Measurements from ENCODE around the gene HSPB6. TPM values are rescaled to one million over a fixed set of nuclear protein-coding genes. Genes with fewer than 3 reads are reported as not detected.
"Not testable (repeated sequence)": the region's sequence is repeated elsewhere in the genome, so short reads cannot be mapped to it uniquely, and the experiment has no call there.

Gene HSPB6
- total RNA-seq, 1 experiment from 2014 or later: 2.7 TPM

DNA sequence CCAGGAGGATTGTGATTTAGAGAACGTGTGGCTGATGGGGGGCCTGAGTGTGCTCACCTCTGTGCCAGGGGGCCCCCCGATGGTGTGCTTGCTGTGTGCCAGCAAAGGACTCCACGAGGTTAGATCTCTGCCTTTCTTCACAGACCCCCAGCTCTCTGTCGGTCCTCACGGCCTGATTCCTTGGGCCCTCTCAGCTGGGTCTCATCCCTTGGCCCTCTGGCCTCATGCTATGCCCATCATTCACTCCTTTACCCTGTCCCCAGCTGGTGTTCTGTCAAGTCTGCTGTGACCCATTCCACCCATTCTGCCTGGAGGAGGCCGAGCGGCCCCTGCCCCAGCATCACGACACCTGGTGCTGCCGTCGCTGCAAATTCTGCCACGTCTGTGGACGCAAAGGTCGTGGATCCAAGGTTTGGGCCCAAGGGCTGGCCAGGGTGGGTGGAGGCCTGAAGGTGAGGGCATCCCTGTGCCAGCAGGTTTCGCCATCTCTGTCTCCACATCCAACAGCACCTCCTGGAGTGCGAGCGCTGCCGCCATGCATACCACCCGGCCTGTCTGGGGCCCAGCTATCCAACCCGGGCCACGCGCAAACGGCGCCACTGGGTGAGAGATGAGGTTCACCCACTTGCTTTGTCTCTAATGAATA is 31.5 kb downstream of the HSPB6 start:
- DNase-seq: no peak
- Histone ChIP-seq H3K36me3 (ENCODE audit: low read depth) (no peaks in the 10 kb centered on the region; the same call in 1 of the 2 replicates), H3K4me1 (replicated peaks; ENCODE audit: insufficient read depth) (no peaks in the 10 kb centered on the region), H4K20me1 (ENCODE audit: insufficient read depth) (no peaks in the 10 kb centered on the region), H3K9me2 (ENCODE audit: insufficient read depth) (no peaks in the 10 kb centered on the region), H3K4me2 (no peak overlapping the region), H3K9me3 (ENCODE audit: insufficient read depth, low read depth) (no peaks in the 10 kb centered on the region), H3K4me3 (no peak overlapping the region), H3K27me3 (ENCODE audit: insufficient read depth, low read depth) (no peaks in the 10 kb centered on the region), H3F3A (ENCODE audit: insufficient read depth, low read depth) (no peaks in the 10 kb centered on the region), H2AFZ (no peak overlapping the region), H3K79me2 (ENCODE audit: low read depth) (no peaks in the 10 kb centered on the region), H3K27ac (no peak overlapping the region)
- ChIA-PET CTCF (no interaction called here), POLR2A (ENCODE audit: unreplicated experiment) (no interaction called here)
- intact Hi-C loops (cut with micrococcal nuclease; ENCODE audit: unreplicated experiment): no loop called here
- no TSS peak for BruUV-seq (replicated peaks)
- no peak for TF ChIP-seq EZH2 (IDR thresholded peaks at IDR 0.05; ENCODE audit: low read depth)
- TF ChIP-seq, protein P1, sequence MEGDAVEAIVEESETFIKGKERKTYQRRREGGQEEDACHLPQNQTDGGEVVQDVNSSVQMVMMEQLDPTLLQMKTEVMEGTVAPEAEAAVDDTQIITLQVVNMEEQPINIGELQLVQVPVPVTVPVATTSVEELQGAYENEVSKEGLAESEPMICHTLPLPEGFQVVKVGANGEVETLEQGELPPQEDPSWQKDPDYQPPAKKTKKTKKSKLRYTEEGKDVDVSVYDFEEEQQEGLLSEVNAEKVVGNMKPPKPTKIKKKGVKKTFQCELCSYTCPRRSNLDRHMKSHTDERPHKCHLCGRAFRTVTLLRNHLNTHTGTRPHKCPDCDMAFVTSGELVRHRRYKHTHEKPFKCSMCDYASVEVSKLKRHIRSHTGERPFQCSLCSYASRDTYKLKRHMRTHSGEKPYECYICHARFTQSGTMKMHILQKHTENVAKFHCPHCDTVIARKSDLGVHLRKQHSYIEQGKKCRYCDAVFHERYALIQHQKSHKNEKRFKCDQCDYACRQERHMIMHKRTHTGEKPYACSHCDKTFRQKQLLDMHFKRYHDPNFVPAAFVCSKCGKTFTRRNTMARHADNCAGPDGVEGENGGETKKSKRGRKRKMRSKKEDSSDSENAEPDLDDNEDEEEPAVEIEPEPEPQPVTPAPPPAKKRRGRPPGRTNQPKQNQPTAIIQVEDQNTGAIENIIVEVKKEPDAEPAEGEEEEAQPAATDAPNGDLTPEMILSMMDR (conservative IDR thresholded peaks at IDR 0.05): no peak

DNA sequence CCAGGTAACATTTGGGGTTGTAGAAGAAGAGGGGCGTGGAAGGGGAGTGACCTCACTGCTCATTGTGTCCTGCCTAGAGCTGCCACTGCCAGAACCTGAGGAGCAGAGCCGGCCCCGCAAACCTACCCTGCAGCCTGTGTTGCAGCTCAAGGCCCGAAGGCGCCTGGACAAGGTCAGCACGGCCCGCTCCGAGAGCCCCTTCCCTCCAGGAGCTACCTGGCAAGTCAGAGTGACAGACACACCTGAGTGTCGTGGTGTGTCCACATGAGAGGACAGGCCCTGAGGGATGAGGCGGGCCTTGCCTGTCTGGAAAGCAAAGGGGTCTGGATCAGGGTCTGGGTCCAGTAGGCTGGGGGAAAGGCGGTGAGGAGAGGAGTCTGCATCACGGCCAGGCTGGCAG is 32.3 kb downstream of the HSPB6 start:
- Histone ChIP-seq H3K9me3 (ENCODE audit: insufficient read depth, low read depth) (no peaks in the 10 kb centered on the region), H3K4me1 (replicated peaks; ENCODE audit: insufficient read depth) (no peaks in the 10 kb centered on the region), H3K9me2 (ENCODE audit: insufficient read depth) (no peaks in the 10 kb centered on the region), H3K36me3 (ENCODE audit: low read depth) (no peaks in the 10 kb centered on the region; the same call in 1 of the 2 replicates), H3F3A (ENCODE audit: insufficient read depth, low read depth) (no peaks in the 10 kb centered on the region), H3K79me2 (ENCODE audit: low read depth) (peaks cover 7% of the 10 kb centered on the region), H3K4me2 (no peak overlapping the region), H2AFZ (no peak overlapping the region), H4K20me1 (ENCODE audit: insufficient read depth) (peaks cover 4% of the 10 kb centered on the region; the same call in 1 of the 2 replicates), H3K4me3 (no peak overlapping the region), H3K27ac (no peak overlapping the region), H3K27me3 (ENCODE audit: insufficient read depth, low read depth) (no peaks in the 10 kb centered on the region)
- no TSS peak for BruUV-seq (replicated peaks)
- DNase-seq: no peak
- no peak for TF ChIP-seq EZH2 (IDR thresholded peaks at IDR 0.05; ENCODE audit: low read depth)
- TF ChIP-seq, protein P1 (conservative IDR thresholded peaks at IDR 0.05): no peak
- CTCF ChIA-PET: no interaction called here
- intact Hi-C loops (cut with micrococcal nuclease; ENCODE audit: unreplicated experiment): no loop called here
- POLR2A ChIA-PET (ENCODE audit: unreplicated experiment): no interaction called here

DNA sequence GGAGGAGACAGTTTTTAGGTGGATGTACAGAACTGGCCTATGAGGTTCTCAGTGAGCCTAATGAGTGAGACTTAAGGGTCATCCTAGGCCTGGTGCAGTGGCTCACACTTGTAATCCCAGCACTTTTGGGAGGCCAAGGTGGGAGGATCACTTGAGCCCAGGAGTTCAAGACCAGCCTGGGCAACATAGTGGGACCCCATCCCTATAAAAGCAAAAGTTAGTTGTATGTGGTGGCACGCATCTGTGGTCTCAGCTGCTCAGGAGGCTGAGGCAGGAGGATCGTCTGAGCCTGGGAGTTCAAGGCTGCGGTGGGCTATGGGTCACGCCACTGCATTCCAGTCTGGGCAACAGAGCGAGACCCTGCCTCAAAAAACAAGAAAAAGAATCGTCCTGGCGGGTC is 32.7 kb downstream of the HSPB6 start:
- H3F3A ChIP-seq (ENCODE audit: insufficient read depth, low read depth); H3K27me3 ChIP-seq (ENCODE audit: insufficient read depth, low read depth); H2AFZ ChIP-seq; POLR2A ChIA-PET (ENCODE audit: unreplicated experiment); H4K20me1 ChIP-seq (ENCODE audit: insufficient read depth); DNase-seq; intact Hi-C loops (cut with micrococcal nuclease; ENCODE audit: unreplicated experiment); H3K4me1 ChIP-seq (replicated peaks; ENCODE audit: insufficient read depth); H3K9me3 ChIP-seq (ENCODE audit: insufficient read depth, low read depth); H3K9me2 ChIP-seq (ENCODE audit: insufficient read depth); H3K4me3 ChIP-seq; H3K27ac ChIP-seq; H3K36me3 ChIP-seq (ENCODE audit: low read depth); H3K4me2 ChIP-seq; CTCF ChIA-PET; BruUV-seq (replicated peaks): not testable (repeated sequence)
- peaks cover 12% of the 10 kb centered on the region for H3K79me2 ChIP-seq (ENCODE audit: low read depth)

GRCh38 chr19:35723671-35724070 is 33.2 kb downstream of the HSPB6 start:
- H3K36me3 ChIP-seq (ENCODE audit: low read depth): no peaks in the 10 kb centered on the region
- ChIA-PET CTCF (no interaction called here), POLR2A (ENCODE audit: unreplicated experiment) (interaction anchor here (0.6 kb wide), 1 partner anchor 159 kb away, joined by 3 read pairs; no protein-coding TSS in a partner anchor)

More at GRCh38 chr19:35723671-35724070, 33.2 kb downstream of the HSPB6 start:
- DNase-seq: no peak
- Histone ChIP-seq H3K4me3 (no peak overlapping the region), H3K9me2 (ENCODE audit: insufficient read depth) (no peaks in the 10 kb centered on the region), H3K27ac (no peak overlapping the region), H3K27me3 (ENCODE audit: insufficient read depth, low read depth) (no peaks in the 10 kb centered on the region), H3K4me1 (replicated peaks; ENCODE audit: insufficient read depth) (peaks cover 6% of the 10 kb centered on the region), H3K9me3 (ENCODE audit: insufficient read depth, low read depth) (no peaks in the 10 kb centered on the region), H4K20me1 (ENCODE audit: insufficient read depth) (peaks cover 11% of the 10 kb centered on the region), H3K4me2 (no peak overlapping the region), H2AFZ (no peak overlapping the region), H3F3A (ENCODE audit: insufficient read depth, low read depth) (no peaks in the 10 kb centered on the region), H3K79me2 (ENCODE audit: low read depth) (peaks cover 16% of the 10 kb centered on the region)
- intact Hi-C loops (cut with micrococcal nuclease; ENCODE audit: unreplicated experiment): no loop called here
- no TSS peak for BruUV-seq (replicated peaks)
- no peak for TF ChIP-seq EZH2 (IDR thresholded peaks at IDR 0.05; ENCODE audit: low read depth)
- TF ChIP-seq, protein P1 (conservative IDR thresholded peaks at IDR 0.05): no peak
